G401.6 (cell line): Measurements from ENCODE around the gene TRIM75.
"Not testable (repeated sequence)": the region's sequence is repeated elsewhere in the genome, so short reads cannot be mapped to it uniquely, and the experiment has no call there.

Experiments
- FAIRE-seq: peaks from 2 replicates; lab custom pipeline; 2012; peaks lifted over from hg19 to GRCh38; lab: Jason Lieb, UNC

TRIM75 gene

DNA sequence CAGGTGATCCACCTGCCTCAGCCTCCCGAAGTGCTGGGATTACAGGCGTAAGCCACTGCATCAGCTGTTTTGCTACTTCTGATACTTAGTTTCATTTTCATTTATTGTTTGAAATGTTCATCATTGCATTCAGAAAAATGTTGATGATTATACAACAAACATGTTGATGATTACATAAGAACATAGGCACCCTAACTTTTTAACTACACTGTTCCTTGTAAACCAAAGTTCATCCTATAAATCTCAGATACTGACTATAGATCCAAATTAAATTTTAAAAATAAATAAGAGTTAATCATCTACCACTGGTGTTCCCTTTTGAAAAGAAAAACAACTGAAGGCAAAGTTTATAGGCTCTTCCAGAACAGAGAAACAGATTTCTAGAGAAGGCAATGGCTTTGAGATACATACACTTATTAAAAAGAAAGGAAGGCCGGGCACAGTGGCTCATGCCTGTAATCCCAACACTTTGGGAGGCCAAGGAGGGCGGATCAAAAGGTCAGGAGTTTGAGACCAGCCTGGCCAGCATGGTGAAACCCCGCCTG is 23.4 kb downstream of the TRIM75 start:
- no peak for FAIRE-seq

DNA sequence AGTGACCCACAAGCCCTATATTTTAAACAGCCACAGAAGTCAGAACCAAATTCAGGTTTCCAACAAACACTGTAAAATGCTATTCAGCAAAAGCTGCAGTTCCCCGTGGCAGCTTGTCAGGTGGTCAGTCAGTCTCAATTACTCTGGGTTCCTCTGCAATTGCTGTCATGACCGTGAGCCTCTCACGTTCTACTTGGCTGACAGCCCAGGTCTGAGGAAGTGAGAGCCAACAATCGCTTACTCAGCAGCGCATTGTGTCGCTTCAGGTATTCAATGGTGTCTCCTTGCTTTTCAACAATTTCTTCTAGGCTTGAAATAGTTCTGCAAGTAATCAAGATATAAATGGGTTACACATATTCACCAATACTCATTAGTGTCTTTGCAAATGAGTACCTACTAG is 25.8 kb downstream of the TRIM75 start:
- no peak for FAIRE-seq

DNA sequence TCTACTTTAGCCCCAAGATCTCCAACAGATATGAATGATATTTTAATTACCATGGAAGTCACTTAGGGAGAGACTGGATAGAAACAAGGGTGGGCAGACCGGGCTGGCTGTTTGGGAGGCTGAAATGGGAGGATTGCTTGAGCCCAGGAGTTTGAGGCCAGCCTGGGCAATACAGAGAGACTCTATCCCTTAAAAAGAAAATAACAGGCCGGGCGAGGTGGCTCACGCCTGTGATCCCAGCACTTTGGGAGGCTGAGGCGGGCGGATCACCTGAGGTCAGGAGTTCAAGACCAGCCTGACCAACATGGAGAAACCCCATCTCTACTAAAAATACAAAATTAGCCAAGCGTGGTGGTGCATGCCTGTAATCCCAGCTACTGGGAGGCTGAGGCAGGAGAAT is 31.1 kb downstream of the TRIM75 start:
- FAIRE-seq, result not testable (repeated sequence)

GRCh38 chr4:165085946-165086345 is 32.3 kb downstream of the TRIM75 start:
- FAIRE-seq, result no peak

GRCh38 chr4:165088366-165088765 is 34.7 kb downstream of the TRIM75 start:
- FAIRE-seq, result no peak

DNA sequence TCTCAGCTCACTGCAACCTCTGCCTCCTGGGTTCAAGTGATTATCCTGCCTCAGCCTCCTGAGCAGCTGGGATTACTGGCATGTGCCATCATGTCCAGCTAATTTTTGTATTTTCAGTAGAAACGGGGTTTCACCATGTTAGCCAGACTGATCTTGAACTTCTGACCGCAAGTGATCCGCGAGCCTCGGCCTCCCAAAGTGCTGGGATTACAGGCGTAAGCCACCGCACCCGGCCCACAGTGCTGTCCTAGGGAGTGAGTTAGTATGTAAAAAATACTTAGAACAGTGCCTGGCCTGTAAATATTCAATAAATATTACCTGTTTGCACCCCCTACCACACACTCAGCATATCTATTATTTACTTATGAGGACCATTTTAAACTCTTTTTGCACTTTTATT is 38.5 kb downstream of the TRIM75 start:
- not testable (repeated sequence) for FAIRE-seq

- FAIRE-seq, result no peak
These were observed 41.2 kb downstream of the TRIM75 start for GRCh38 chr4:165094873-165095272.

- FAIRE-seq, result no peak
These were observed 41.6 kb downstream of the TRIM75 start for GRCh38 chr4:165095291-165095690.

- peak; percentile 93 for FAIRE-seq
These were observed 43.1 kb downstream of the TRIM75 start for GRCh38 chr4:165096776-165097175.

- no peak for FAIRE-seq
These were observed 48.0 kb downstream of the TRIM75 start for GRCh38 chr4:165101641-165102040.

GRCh38 chr4:165106518-165106917 is 52.9 kb downstream of the TRIM75 start:
- FAIRE-seq, result no peak
